ENCODE measurements around the gene SORT1.
"Not testable (repeated sequence)": the region's sequence is repeated elsewhere in the genome, so short reads cannot be mapped to it uniquely, and the experiment has no call there.

Gene SORT1

DNA sequence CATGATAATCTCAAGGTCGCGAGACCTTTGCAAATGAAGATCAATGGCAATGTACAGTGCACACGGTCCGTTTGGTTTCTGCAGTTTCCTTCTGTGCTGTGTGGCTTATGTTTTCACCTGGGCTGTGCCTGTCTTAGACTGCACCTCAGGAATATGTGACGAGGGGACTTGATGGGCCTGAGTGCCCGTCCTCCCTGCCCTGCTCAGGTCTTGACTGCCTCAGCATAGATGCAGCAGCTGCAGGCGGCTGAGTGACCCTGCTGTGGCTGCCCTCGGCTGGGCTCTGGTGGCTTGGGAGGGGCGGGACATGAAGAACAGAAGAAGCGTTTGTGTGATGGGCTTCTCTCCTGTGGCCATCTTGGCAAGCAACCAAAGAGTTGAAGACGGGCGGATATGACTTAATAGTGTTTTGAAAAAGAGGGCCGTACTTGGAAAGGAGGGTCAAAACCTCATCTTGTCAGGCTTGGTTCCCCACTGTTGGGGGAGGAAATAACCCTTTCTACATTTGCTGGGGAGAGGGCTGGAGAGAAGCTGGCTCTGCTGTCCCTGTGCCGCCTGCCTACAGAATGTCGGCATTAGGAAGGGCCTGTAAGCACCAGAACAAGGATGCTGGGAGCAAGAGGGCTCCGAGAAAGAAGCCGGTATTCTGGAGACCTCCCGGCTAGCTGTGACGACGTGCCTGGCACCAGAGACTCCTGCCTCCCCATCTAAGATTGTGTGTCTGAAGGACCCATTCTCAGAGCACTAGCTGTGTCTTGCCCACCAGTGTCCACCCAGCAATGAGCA is 98.0 kb downstream of the SORT1 start:
- DNase-seq (ENCODE audit: low read depth in 2 of 2): no peak

- DNase-seq (ENCODE audit: low read depth in 2 of 2): peak in 1 of 2 donors; percentile 31
These were observed 98.8 kb downstream of the SORT1 start for GRCh38 chr1:109298666-109299557.

- DNase-seq (ENCODE audit: low read depth in 2 of 2): no peak
These were observed 100.9 kb downstream of the SORT1 start for GRCh38 chr1:109296782-109297181.

DNA sequence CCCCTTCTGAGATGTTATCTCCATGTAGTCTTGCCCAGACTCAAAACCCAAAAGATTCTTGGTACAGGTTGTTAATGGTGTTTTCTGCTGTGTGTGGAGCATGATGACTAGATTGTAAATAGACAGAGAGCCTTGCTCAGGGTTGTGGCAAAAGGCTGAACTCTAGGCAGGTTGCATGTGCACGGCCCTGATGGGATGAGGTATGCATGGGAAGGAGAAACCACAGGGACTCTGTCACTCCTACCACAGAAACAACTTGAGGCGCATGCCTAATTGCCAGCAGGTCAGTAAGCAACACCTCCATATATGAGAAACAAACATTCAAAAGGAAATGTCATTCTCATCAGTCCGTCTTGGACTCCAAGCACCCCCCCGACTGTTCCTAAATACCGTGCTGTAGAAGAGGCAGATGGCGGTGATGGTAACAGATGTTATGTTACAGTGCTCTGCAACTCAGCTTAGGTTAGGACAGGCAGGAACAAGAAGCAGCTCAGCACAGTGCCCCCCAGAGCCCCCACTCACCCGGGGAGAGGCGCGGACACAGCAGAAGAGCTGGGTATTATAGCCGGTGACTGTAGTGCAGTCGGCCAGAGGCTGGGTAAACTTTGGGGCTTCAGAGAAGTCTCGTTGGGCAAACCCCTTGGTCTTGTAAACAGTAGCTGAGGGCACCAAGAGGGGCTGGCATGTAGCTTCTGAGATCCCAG is 101.9 kb downstream of the SORT1 start:
- DNase-seq (ENCODE audit: low read depth in 2 of 2): no peak

DNA sequence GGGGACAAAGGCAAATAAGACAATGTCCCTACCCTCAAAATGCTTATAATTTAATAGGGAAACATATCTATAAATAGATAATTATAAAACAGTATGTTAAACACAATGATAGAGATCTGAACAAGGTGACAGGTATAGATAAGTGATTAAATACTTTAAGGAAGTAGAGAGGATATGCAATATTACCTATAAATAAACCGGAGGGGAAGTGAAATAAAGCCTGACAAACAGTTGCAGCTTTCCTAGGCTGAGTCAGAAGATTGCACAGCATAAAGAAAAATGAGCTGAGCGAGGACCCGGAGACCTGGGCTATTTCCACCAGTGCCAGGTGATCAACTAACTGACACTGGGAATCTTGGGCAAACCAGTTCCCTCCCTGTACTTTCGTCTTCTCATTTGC is 103.2 kb downstream of the SORT1 start:
- no peak for DNase-seq (ENCODE audit: low read depth in 2 of 2)

GRCh38 chr1:109293026-109293425 is 104.7 kb downstream of the SORT1 start:
- no peak for DNase-seq (ENCODE audit: low read depth in 2 of 2)

- no peak for DNase-seq (ENCODE audit: low read depth in 2 of 2)
These were observed 105.4 kb downstream of the SORT1 start for GRCh38 chr1:109292364-109292763.

- no peak for DNase-seq (ENCODE audit: low read depth in 2 of 2)
These were observed 106.7 kb downstream of the SORT1 start for GRCh38 chr1:109290998-109291397.

- no peak for DNase-seq (ENCODE audit: low read depth in 2 of 2)
These were observed 107.6 kb downstream of the SORT1 start for GRCh38 chr1:109290137-109290536.

DNA sequence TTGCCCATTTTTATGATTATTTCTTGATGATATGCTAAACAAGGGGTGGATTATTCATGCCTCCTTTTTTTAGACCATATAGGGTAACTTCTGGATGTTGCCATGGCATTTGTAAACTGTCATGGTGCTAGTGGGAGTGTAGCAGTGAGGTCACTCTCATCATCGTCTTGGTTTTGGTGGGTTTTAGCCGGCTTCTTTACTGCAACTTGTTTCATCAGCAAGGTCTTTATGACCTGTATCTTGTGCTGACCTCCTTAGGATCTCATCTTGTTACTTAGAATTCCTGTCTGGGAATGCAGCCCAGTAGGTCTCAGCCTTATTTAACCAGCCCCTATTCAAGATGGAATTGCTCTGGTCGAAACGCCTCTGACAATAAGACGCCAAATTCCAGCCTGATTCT is 111.0 kb downstream of the SORT1 start:
- DNase-seq (ENCODE audit: low read depth in 2 of 2): not testable (repeated sequence)

DNA sequence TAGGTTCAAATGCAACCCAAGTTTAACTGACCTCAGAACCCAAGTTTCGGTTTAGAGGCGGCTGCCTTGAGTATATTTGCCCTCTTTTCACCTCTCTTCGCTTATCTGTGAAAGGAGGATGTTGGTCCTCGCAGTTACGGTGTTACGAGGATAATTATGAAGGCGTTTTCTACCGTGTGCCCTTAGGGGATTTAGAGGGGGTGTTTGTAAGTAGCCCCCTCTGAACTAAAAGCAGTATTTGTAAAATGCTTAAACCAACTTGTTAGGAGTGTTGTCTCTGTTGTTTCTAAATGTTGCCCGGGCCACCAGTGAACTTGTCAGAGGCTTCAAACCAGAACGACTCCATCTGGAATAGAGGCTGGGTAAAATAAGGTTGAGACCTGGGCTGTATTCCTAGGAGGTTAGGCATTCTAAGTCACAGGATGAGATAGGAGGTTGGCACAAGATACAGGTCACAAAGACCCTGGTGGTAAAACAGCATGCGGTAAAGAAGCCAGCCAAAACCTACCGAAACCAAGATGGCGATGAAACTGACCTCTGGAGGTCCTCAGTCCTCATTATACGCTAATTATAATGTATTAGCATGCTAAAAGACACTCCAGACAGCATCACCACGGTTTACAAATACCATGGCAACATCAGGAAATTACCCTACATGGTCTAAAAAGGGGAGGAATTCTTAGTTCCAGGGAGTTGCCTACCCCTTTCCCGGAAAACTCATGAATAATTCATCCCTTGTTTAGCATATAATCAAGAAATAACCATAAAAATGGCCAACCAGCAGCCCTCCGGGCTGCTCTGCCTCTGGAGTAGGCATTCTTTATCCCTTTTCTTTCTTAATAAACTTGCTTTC is 113.7 kb downstream of the SORT1 start:
- DNase-seq (ENCODE audit: low read depth in 2 of 2): no peak

DNA sequence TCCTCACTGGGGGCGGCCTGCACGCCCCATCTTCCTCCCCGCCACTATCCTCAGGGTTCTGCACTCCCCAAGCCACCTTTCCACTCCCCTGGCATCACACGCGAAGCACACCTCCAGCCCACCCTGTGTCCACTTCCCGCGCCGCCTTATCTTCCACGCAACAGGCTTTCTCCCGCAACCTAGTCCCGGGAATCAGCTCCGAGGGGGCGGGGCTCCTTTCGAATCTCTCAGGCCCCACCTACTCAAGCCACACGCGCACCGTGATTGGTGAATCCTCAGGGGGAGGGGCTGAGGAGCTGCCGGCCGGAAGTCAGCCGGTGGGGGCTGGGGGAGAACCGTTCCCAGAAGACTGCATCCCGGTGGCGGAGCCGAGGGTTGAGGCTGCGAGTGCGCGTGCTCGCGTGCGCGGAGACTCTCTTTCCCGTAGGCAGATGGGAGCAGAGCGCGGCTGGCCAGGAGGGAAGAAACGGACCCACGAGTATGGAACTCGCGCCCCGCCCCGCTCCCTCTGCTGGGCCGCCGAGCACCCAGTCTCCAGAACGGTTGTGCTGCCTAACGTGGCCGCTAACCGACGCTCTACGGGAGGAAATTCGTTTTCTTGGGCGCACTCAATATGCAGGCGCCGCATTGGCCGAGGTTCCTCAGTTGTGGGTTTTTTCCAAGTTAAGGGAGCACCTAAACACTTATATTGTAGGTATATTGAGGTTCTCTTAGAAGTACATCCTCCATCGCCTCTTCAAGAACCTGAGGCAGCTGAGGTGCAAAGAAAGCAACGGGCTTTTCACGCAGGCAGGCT is 114.6 kb downstream of the SORT1 start, which contains the start of gene PSRC1:
Gene PSRC1 (minus strand): TSS at position 194 of the 796 bp plus-strand sequence.
- DNase-seq (ENCODE audit: low read depth in 2 of 2): peak; percentile 77 to 83

GRCh38 chr1:109282497-109282951 is 115.2 kb downstream of the SORT1 start:
- no peak for DNase-seq (ENCODE audit: low read depth in 2 of 2)

GRCh38 chr1:109281680-109282496 is 115.8 kb downstream of the SORT1 start:
- no peak for DNase-seq (ENCODE audit: low read depth in 2 of 2)

DNA sequence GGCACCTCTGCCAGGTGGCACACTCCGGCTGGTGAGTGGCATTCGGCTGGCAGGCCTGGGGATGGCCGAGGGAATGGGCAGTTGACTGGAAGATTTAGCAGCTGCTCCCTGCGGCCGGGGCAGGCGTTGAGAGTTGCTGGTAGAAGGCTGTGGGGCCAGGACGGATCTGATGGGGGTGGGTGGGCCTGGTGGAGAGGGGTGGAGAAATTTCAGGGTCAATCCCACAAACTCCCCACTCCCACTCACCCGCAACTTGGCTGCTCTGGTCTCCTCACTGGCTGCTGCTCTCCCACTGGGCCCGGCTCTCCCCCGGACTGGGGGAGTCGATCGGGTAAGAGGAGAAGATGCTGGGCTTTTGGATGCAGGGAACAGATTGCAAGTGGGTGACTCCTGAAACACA is 116.9 kb downstream of the SORT1 start:
- no peak for DNase-seq (ENCODE audit: low read depth in 2 of 2)

DNA sequence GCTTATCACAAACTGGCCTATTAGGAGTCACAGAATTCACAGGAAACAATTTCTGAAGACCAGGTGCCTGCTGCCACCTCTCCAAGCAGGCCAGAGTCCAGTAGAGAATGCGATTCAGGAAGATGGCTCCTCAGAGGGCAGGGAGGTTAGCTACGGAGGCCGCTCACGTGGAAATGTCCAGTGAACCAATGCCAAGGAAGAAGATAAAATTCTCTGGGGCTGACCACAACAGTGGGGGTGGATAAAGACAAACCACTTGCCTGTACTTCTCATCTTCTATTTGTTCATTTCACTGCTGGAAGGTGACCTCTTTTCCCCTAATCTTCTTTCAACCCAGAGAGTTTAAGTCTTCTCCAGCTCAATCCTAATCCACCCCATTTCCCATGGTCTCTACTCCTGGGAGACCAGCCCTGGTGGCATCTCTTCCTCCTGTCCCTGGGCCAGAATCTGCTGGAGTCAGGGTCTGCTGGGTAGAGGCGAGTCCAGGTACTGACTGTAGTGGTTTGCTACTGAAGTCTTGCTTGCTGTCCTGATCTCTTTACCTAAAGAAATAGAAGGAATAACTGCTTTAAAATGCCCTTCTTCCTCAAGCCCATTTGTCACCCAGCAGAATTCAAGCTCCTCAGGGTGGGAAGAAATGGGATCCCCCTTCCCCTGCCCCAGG is 118.0 kb downstream of the SORT1 start:
- DNase-seq (ENCODE audit: low read depth in 2 of 2): no peak

GRCh38 chr1:109277434-109278204 is 120.1 kb downstream of the SORT1 start:
- peak; percentile 32 to 60 for DNase-seq (ENCODE audit: low read depth in 2 of 2)

GRCh38 chr1:109275706-109276345 is 121.9 kb downstream of the SORT1 start:
- no peak for DNase-seq (ENCODE audit: low read depth in 2 of 2)
